DOHH2 (cell line): Measurements from ENCODE around the gene ZNF883.

Experiments used
- EZH2phosphoT487 ChIP-seq: fragments of 200-600 bp; sonication (generic); IDR thresholded peaks from 2 replicates; pipeline ENCODE4 v1.6.1; 2017; ENCODE audit warnings: borderline replicate concordance, mild to moderate bottlenecking, antibody characterized with exemption, low read length, moderate library complexity, mixed read lengths
- TF ChIP-seq, protein P1 (sequence below): fragments of 200-600 bp; sonication (generic); IDR thresholded peaks from one replicate; pipeline ENCODE4 v1.5.1; 2014; ENCODE audit warnings: antibody characterized with exemption, mild to moderate bottlenecking, low read depth, low read length; ENCODE audit not compliant: poor library complexity, severe bottlenecking

DNA sequence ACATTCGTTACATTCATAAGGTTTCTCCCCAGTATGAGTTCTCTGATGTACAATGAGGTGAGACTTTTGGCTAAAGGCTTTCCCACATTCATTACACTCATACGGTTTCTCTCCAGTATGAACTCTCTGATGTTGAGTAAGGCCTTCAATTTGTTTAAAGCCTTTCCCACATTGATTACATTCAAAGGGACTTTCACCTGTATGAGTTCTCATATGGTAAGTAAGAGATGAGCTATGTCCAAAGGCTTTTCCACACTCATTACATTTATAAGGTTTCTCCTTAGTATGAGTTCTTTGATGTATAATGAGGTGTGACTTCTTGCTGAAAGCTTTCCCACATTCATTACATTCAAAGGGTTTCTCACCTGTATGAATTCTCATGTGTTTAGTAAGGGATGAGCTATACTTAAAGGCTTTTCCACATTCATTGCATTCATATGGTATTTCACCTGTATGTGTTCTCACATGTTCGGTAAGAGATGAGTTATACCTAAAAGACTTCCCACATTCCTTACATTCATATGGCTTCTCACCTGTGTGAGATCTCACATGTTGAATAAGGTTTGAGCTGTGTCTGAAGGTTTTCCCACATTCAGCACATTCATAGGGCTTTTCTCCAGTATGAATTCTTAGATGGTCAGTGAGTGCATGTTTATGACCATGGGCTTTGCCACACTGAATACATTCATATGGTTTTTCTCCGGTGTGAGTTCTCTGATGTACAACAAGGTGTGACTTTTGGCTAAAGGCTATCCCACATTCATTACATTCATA lies 31.1 kb upstream of the ZNF883 start:
- TF ChIP-seq, protein P1, sequence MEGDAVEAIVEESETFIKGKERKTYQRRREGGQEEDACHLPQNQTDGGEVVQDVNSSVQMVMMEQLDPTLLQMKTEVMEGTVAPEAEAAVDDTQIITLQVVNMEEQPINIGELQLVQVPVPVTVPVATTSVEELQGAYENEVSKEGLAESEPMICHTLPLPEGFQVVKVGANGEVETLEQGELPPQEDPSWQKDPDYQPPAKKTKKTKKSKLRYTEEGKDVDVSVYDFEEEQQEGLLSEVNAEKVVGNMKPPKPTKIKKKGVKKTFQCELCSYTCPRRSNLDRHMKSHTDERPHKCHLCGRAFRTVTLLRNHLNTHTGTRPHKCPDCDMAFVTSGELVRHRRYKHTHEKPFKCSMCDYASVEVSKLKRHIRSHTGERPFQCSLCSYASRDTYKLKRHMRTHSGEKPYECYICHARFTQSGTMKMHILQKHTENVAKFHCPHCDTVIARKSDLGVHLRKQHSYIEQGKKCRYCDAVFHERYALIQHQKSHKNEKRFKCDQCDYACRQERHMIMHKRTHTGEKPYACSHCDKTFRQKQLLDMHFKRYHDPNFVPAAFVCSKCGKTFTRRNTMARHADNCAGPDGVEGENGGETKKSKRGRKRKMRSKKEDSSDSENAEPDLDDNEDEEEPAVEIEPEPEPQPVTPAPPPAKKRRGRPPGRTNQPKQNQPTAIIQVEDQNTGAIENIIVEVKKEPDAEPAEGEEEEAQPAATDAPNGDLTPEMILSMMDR: no peak
- TF ChIP-seq EZH2phosphoT487: no peak
